ENCODE results near the gene RPS6KA4.
A peak's percentile ranks its signal among the peaks of the same experiment; 100 is the strongest.

RPS6KA4 gene

DNA sequence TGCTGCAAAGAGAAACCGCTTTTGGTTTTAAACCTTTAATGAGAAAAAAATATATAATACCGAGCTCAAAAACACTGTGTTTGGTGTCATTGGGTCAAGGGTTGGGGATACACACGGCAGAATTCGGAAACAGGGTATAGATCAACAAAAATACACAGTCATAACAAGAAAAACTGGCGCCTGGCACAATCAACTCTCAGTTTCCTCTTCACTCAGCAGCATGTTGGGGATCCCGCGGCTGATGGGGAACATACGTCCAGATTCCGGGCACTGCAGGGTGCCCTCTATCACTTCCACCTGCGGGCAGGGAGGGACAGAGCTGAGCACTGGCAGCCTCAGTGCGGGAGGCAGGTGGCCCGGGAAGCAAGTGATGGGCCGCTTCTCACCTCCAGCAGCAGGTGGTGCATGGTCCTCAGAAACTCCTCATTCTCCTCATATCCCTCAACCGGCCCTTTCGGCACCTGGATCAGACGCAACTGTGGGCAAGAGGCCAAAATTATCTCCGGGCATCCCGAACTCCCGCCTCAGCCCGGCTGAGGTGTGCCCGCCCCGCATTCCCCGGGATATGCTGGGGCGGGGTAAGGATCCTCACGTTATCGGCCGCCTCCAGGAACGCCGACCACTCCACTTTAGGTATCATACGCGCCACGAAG is 42.2 kb upstream of the RPS6KA4 start:
- Histone ChIP-seq H3K4me3 (ENCODE audit: insufficient read depth in 1 of 2, low read depth in 1 of 2, low read length in 2 of 2) (peak overlapping the region; percentile 89 to 92), H3K9ac (ENCODE audit: low read length) (peak overlapping the region; percentile 98), H2AFZ (ENCODE audit: low read depth, low read length) (peak overlapping the region; percentile 78), H3K4me2 (ENCODE audit: low read length, poor library complexity, severe bottlenecking) (peak overlapping the region; percentile 51), H2BK15ac (ENCODE audit: low read depth, poor library complexity, severe bottlenecking) (no peak overlapping the region), H3K4me1 (ENCODE audit: control insufficient read depth, insufficient read depth, low read depth, low read length) (peaks cover 22% of the 10 kb centered on the region), H3K36me3 (ENCODE audit: control insufficient read depth in 1 of 2, insufficient read depth in 2 of 2, low read depth in 1 of 2, low read length in 2 of 2) (peaks cover 36 to 52% of the 10 kb centered on the region in 2 experiments), H3K9me3 (ENCODE audit: control insufficient read depth, low read length) (no peaks in the 10 kb centered on the region), H3K79me1 (replicated peaks; ENCODE audit: low read length, poor library complexity, severe bottlenecking) (peaks cover 36% of the 10 kb centered on the region), H2BK120ac (ENCODE audit: low read depth, low read length) (peak overlapping the region; percentile 44), H3K27ac (ENCODE audit: low read length, poor library complexity, severe bottlenecking) (peak overlapping the region; percentile 91), H3K27me3 (ENCODE audit: control insufficient read depth in 1 of 2, insufficient read depth in 1 of 2, low read length in 2 of 2) (no peaks in the 10 kb centered on the region), H3K4ac (ENCODE audit: low read depth in 1 of 2, low read length in 2 of 2) (peak overlapping the region; percentile 84 to 90), H4K91ac (ENCODE audit: low read length) (peak overlapping the region; percentile 73), H2BK5ac (ENCODE audit: low read depth, low read length, poor library complexity, severe bottlenecking) (peak overlapping the region; percentile 93), H4K8ac (ENCODE audit: low read length) (peak overlapping the region; percentile 95), H2BK12ac (ENCODE audit: low read length in 2 of 2) (peak overlapping the region in 1 of 2 experiments; percentile 23), H3K14ac (ENCODE audit: low read length in 2 of 2) (peak overlapping the region in 1 of 2 experiments; percentile 95), H3K23ac (ENCODE audit: low read length in 2 of 2) (peak overlapping the region; percentile 12 to 61), H2AK5ac (ENCODE audit: low read length, severe bottlenecking) (no peak overlapping the region), H3K18ac (ENCODE audit: low read depth in 1 of 2, low read length in 2 of 2) (peak overlapping the region; percentile 77 to 89)
- DNase-seq, result no peak
- WGBS, result 8% methylated on average over 30 of the region's 32 CpGs

DNA sequence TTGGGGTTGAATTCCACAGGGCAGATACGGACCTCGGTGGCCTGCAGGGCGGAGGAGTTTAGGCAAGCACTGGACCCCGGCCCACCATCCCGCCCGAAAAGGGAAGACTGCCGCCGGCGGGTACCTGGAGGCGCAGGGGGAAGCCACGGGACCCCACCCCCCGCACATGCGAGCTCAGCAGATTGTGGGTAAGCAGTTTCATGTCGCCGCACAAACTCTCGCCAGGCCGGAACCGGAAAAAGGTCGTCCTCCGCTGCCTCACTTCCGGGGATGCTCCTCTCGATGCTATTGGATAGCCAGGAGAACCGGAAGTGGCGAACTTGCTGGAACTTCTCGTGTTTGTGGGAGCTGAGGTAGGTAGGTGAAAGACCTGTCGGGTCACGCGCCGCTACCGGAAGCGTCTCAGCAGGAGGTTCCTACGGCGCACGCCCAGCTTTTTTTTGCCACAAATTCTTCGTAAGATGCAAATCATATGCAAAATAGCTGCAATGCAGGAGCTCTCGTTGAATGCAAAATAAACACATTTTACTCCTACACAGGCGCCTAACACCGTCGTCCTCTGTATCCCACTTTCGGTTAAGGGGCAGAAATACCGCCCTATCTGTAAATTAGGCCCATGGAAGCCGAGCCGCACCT is 41.5 kb upstream of the RPS6KA4 start, which contains the start of gene TRMT112:
Gene TRMT112 (minus strand): TSS at position 235 of the 636 bp plus-strand sequence. CDS start 33 bp downstream, at position 202.
- Histone ChIP-seq H2AFZ (ENCODE audit: low read depth, low read length) (peak within 1 kb of the TSS; percentile 78), H3K4me2 (ENCODE audit: low read length, poor library complexity, severe bottlenecking) (peak within 1 kb of the TSS; percentile 74), H4K8ac (ENCODE audit: low read length) (peak within 1 kb of the TSS; percentile 95), H3K27ac (ENCODE audit: low read length, poor library complexity, severe bottlenecking) (peak within 1 kb of the TSS; percentile 97), H3K9ac (ENCODE audit: low read length) (peak within 1 kb of the TSS; percentile 98), H3K9me3 (ENCODE audit: control insufficient read depth, low read length) (no peaks in the 10 kb centered on the region), H3K4me1 (ENCODE audit: control insufficient read depth, insufficient read depth, low read depth, low read length) (peaks cover 26% of the 10 kb centered on the region), H3K36me3 (ENCODE audit: control insufficient read depth in 1 of 2, insufficient read depth in 2 of 2, low read depth in 1 of 2, low read length in 2 of 2) (peaks cover 41 to 54% of the 10 kb centered on the region in 2 experiments), H3K23ac (ENCODE audit: low read length in 2 of 2) (peak within 1 kb of the TSS; percentile 12 to 61), H3K79me1 (replicated peaks; ENCODE audit: low read length, poor library complexity, severe bottlenecking) (peaks cover 36% of the 10 kb centered on the region), H2BK5ac (ENCODE audit: low read depth, low read length, poor library complexity, severe bottlenecking) (peak within 1 kb of the TSS; percentile 93), H2BK120ac (ENCODE audit: low read depth, low read length) (peak within 1 kb of the TSS; percentile 86), H3K14ac (ENCODE audit: low read length in 2 of 2) (peak within 1 kb of the TSS; percentile 43 to 99), H2AK5ac (ENCODE audit: low read length, severe bottlenecking) (peak within 1 kb of the TSS; percentile 62), H3K4me3 (ENCODE audit: insufficient read depth in 1 of 2, low read depth in 1 of 2, low read length in 2 of 2) (peak within 1 kb of the TSS; percentile 89 to 92), H3K18ac (ENCODE audit: low read depth in 1 of 2, low read length in 2 of 2) (peak within 1 kb of the TSS; percentile 91 to 98), H2BK15ac (ENCODE audit: low read depth, poor library complexity, severe bottlenecking) (peak within 1 kb of the TSS; percentile 94), H2BK12ac (ENCODE audit: low read length in 2 of 2) (peak within 1 kb of the TSS in 1 of 2 experiments; percentile 42), H4K91ac (ENCODE audit: low read length) (peak within 1 kb of the TSS; percentile 96), H3K27me3 (ENCODE audit: control insufficient read depth in 1 of 2, insufficient read depth in 1 of 2, low read length in 2 of 2) (no peaks in the 10 kb centered on the region), H3K4ac (ENCODE audit: low read depth in 1 of 2, low read length in 2 of 2) (peak within 1 kb of the TSS; percentile 94 to 97)
- under 1% methylated on average over 43 of the region's 43 CpGs for WGBS
- DNase-seq, result peak; percentile 99

DNA sequence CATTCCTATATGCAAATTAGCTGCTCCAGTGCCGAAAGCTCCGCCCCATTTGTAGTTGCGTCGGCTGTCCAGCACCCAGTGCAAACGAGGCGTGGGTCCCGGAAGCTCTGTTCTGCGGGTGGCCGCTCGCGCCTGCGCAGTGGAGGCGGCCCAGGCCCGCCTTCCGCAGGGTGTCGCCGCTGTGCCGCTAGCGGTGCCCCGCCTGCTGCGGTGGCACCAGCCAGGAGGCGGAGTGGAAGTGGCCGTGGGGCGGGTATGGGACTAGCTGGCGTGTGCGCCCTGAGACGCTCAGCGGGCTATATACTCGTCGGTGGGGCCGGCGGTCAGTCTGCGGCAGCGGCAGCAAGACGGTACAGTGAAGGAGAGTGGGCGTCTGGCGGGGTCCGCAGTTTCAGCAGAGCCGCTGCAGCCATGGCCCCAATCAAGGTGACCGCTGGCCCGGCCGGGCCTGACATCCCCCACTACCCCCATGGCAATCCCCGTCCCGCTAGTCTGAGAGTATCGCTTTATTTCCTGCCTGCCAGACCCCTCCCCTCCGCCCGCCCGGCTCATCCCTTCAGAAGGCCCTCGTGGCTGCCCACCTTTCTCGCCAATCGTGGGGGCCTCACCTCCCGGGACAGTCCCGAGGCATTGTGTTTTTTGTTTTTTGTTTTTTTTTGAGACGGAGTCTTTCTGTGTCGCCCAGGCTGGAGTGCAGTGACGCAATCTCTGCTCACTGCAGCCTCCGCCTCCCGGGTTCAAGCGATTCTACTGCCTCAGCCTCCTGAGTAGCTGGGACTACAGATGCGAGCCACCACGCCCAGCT is 40.8 kb upstream of the RPS6KA4 start, which contains the start of gene PRDX5:
Gene PRDX5 (plus strand): TSS at position 161 of the 805 bp plus-strand sequence. CDS start 95 bp downstream, at position 256.
- Histone ChIP-seq H2AK5ac (ENCODE audit: low read length, severe bottlenecking) (peak within 1 kb of the TSS; percentile 62), H2BK12ac (ENCODE audit: low read length in 2 of 2) (peak within 1 kb of the TSS; percentile 18 to 42), H3K4me3 (ENCODE audit: insufficient read depth in 1 of 2, low read depth in 1 of 2, low read length in 2 of 2) (peak within 1 kb of the TSS; percentile 89 to 92), H3K4ac (ENCODE audit: low read depth in 1 of 2, low read length in 2 of 2) (peak within 1 kb of the TSS; percentile 94 to 97), H3K23ac (ENCODE audit: low read length in 2 of 2) (peak within 1 kb of the TSS; percentile 12 to 61), H3K9me3 (ENCODE audit: control insufficient read depth, low read length) (no peaks in the 10 kb centered on the region), H4K8ac (ENCODE audit: low read length) (peak within 1 kb of the TSS; percentile 95), H3K4me2 (ENCODE audit: low read length, poor library complexity, severe bottlenecking) (peak within 1 kb of the TSS; percentile 74), H3K79me1 (replicated peaks; ENCODE audit: low read length, poor library complexity, severe bottlenecking) (peaks cover 29% of the 10 kb centered on the region), H3K36me3 (ENCODE audit: control insufficient read depth in 1 of 2, insufficient read depth in 2 of 2, low read depth in 1 of 2, low read length in 2 of 2) (peaks cover 48 to 56% of the 10 kb centered on the region in 2 experiments), H2BK15ac (ENCODE audit: low read depth, poor library complexity, severe bottlenecking) (peak within 1 kb of the TSS; percentile 94), H3K18ac (ENCODE audit: low read depth in 1 of 2, low read length in 2 of 2) (peak within 1 kb of the TSS; percentile 91 to 98), H3K27ac (ENCODE audit: low read length, poor library complexity, severe bottlenecking) (peak within 1 kb of the TSS; percentile 97), H2BK120ac (ENCODE audit: low read depth, low read length) (peak within 1 kb of the TSS; percentile 86), H3K9ac (ENCODE audit: low read length) (peak within 1 kb of the TSS; percentile 98), H3K27me3 (ENCODE audit: control insufficient read depth in 1 of 2, insufficient read depth in 1 of 2, low read length in 2 of 2) (no peaks in the 10 kb centered on the region), H4K91ac (ENCODE audit: low read length) (peak within 1 kb of the TSS; percentile 96), H2BK5ac (ENCODE audit: low read depth, low read length, poor library complexity, severe bottlenecking) (peak within 1 kb of the TSS; percentile 93), H2AFZ (ENCODE audit: low read depth, low read length) (peak within 1 kb of the TSS; percentile 78), H3K14ac (ENCODE audit: low read length in 2 of 2) (peak within 1 kb of the TSS; percentile 43 to 99), H3K4me1 (ENCODE audit: control insufficient read depth, insufficient read depth, low read depth, low read length) (peaks cover 33% of the 10 kb centered on the region)
- WGBS, result under 1% methylated on average over 60 of the region's 61 CpGs
- DNase-seq, result peak; percentile 97

Data from mesenchymal stem cell (in vitro differentiated cells and primary cell).